Measurements from ENCODE around the gene MRPS17. TPM values are rescaled to one million over a fixed set of nuclear protein-coding genes. Genes with fewer than 3 reads are reported as not detected.

MRPS17 gene
- total and polyA plus RNA-seq, 4 donors = 7.2 to 39.7 (median 10.7) TPM

DNA sequence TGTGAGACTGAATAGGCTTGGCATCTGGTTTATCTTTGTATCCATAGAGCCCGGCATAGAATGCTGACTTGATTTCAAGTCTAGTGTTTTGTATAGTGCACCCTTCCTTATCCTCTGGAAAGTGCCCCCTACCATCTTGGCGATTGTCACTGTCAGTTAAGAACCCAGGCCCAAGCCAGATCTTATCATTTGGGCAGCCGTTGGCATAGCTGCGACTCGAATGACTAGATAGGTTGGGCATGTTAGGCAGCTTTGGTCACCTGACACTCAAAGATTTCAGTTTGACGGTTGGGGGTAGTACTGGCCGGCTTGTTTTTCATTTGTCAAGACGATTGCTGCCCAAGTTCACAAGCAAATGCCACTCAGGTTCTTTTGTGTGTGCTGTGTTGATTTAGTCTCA, 19.3 kb downstream of the MRPS17 start:
- H3K27me3 ChIP-seq (ENCODE audit: control insufficient read depth in 4 of 4, insufficient read depth in 4 of 4, low read length in 3 of 4) = no peaks in the 10 kb centered on the region
- WGBS = 88% methylated on average over 8 of the region's 8 CpGs
- TF ChIP-seq GABPA (IDR thresholded peaks at IDR 0.05 in 1 of 2, conservative IDR thresholded peaks at IDR 0.05 in 1 of 2) = no peak
- no peak for TF ChIP-seq CTCF (IDR thresholded peaks at IDR 0.05; ENCODE audit: low read depth, low read length, missing input control)
- no peak for TF ChIP-seq FOXA1 (IDR thresholded peaks at IDR 0.05)
- no peak for TF ChIP-seq MAX (IDR thresholded peaks at IDR 0.05)
- no peak for TF ChIP-seq RXRA (IDR thresholded peaks at IDR 0.05)
- no peak for TF ChIP-seq RAD21 (IDR thresholded peaks at IDR 0.05)
- TF ChIP-seq SP1 (IDR thresholded peaks at IDR 0.05) = no peak
- no peak for TF ChIP-seq TAF1 (conservative IDR thresholded peaks at IDR 0.05)
- no peak for TF ChIP-seq ZBTB33 (IDR thresholded peaks at IDR 0.05)
- TF ChIP-seq YY1 (IDR thresholded peaks at IDR 0.05) = no peak
- TF ChIP-seq EGR1 (IDR thresholded peaks at IDR 0.05; ENCODE audit: low read depth in 2 of 2) = no peak
- no peak for TF ChIP-seq JUND (IDR thresholded peaks at IDR 0.05)
- TF ChIP-seq HNF4A (conservative IDR thresholded peaks at IDR 0.05) = no peak
- no peak for TF ChIP-seq NR2F2 (IDR thresholded peaks at IDR 0.05)
- TF ChIP-seq FOXA2 (IDR thresholded peaks at IDR 0.05) = no peak
- no peak for TF ChIP-seq HNF4G (IDR thresholded peaks at IDR 0.05)
- TF ChIP-seq, protein P1, sequence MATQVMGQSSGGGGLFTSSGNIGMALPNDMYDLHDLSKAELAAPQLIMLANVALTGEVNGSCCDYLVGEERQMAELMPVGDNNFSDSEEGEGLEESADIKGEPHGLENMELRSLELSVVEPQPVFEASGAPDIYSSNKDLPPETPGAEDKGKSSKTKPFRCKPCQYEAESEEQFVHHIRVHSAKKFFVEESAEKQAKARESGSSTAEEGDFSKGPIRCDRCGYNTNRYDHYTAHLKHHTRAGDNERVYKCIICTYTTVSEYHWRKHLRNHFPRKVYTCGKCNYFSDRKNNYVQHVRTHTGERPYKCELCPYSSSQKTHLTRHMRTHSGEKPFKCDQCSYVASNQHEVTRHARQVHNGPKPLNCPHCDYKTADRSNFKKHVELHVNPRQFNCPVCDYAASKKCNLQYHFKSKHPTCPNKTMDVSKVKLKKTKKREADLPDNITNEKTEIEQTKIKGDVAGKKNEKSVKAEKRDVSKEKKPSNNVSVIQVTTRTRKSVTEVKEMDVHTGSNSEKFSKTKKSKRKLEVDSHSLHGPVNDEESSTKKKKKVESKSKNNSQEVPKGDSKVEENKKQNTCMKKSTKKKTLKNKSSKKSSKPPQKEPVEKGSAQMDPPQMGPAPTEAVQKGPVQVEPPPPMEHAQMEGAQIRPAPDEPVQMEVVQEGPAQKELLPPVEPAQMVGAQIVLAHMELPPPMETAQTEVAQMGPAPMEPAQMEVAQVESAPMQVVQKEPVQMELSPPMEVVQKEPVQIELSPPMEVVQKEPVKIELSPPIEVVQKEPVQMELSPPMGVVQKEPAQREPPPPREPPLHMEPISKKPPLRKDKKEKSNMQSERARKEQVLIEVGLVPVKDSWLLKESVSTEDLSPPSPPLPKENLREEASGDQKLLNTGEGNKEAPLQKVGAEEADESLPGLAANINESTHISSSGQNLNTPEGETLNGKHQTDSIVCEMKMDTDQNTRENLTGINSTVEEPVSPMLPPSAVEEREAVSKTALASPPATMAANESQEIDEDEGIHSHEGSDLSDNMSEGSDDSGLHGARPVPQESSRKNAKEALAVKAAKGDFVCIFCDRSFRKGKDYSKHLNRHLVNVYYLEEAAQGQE (IDR thresholded peaks at IDR 0.05) = no peak
- no peak for TF ChIP-seq ATF3 (IDR thresholded peaks at IDR 0.05)
- no peak overlapping the region for H3K4me3 ChIP-seq (ENCODE audit: low read depth in 1 of 3, low read length in 3 of 3)
- H3K27ac ChIP-seq (ENCODE audit: low read depth in 1 of 2, low read length in 2 of 2) = no peak overlapping the region
- no peak for DNase-seq (ENCODE audit: low spot score)
- H3K9me3 ChIP-seq (ENCODE audit: control insufficient read depth in 4 of 4, low read length in 3 of 4) = no peaks in the 10 kb centered on the region
- peaks cover 0 to 3% (median 0%) of the 10 kb centered on the region in 4 donors for H3K36me3 ChIP-seq (ENCODE audit: control insufficient read depth in 4 of 4, insufficient read depth in 3 of 4, low read depth in 1 of 4, low read length in 3 of 4)
- no peak overlapping the region for H3K9ac ChIP-seq (ENCODE audit: low read depth in 1 of 2, low read length in 2 of 2)
- H3K4me1 ChIP-seq (ENCODE audit: control insufficient read depth in 4 of 4, insufficient read depth in 4 of 4, low read length in 3 of 4) = peaks cover 1 to 5% (median 2%) of the 10 kb centered on the region in 4 donors
